ENCODE data around the gene TRIM62.

DNA sequence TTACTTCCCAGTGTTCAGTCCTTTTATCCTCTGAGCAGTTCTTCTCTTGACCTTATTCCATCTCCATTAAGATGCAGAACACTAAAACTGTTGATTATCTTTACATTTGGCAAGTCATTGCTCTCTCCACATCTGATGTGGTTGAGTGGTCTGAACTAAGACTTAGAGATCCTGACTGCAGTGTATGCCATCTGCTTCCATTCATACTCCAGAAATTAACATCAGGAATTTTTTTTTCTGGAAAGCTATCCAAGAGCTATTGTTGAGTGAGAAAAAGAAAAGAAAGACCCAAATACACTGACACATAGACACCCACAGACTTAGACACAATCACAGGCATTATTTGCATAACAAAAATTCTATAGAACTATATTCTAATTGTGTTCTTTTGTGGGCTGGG lies 3.7 kb upstream of the TRIM62 start:
- TF ChIP-seq, protein P1, sequence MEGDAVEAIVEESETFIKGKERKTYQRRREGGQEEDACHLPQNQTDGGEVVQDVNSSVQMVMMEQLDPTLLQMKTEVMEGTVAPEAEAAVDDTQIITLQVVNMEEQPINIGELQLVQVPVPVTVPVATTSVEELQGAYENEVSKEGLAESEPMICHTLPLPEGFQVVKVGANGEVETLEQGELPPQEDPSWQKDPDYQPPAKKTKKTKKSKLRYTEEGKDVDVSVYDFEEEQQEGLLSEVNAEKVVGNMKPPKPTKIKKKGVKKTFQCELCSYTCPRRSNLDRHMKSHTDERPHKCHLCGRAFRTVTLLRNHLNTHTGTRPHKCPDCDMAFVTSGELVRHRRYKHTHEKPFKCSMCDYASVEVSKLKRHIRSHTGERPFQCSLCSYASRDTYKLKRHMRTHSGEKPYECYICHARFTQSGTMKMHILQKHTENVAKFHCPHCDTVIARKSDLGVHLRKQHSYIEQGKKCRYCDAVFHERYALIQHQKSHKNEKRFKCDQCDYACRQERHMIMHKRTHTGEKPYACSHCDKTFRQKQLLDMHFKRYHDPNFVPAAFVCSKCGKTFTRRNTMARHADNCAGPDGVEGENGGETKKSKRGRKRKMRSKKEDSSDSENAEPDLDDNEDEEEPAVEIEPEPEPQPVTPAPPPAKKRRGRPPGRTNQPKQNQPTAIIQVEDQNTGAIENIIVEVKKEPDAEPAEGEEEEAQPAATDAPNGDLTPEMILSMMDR (IDR thresholded peaks at IDR 0.05), result no peak
- TF ChIP-seq POLR2A (IDR thresholded peaks at IDR 0.05), result no peak

Measured in heart left ventricle (tissue), 13 donors.